Astrocyte of the cerebellum (primary cell): ENCODE results near the gene UMODL1.

ENCODE experiments used
- DNase-seq: peaks from one replicate; pipeline ENCODE4 v3.0.0-alpha.2; 2011; ENCODE audit warnings: low read depth
- H3K4me3 ChIP-seq: 2 replicates; pipeline ENCODE4 v1.5.1; 2011; ENCODE audit warnings: mild to moderate bottlenecking, low read depth, low read length, moderate library complexity
- CTCF ChIP-seq: IDR thresholded peaks from 2 replicates; pipeline ENCODE4 v1.5.1; 2012; ENCODE audit warnings: low read length, low read depth, moderate library complexity, mild to moderate bottlenecking; ENCODE audit errors: missing control alignments
- in situ Hi-C: cut with HindIII; loops from 2 replicates; pipeline ENCODE4 v1.10.0; 2017; ENCODE audit warnings: low sequenced_read_pairs

The UMODL1 gene

DNA sequence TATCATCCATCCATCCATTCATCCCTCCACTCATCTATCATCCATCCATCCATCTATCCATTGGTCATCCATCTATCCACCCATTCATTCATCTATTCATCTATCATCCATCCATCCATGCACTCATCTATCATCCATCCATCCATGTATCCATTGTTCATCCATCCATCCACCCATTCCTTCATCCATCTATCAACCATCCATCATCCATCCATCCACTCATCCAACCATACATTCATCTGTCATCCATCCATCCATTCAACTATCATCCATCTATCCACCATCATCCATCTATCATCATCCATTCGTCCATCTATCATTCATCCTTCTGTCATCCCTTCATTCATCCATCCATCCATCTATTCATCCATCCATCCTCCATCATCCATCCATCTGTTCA is 61.1 kb downstream of the UMODL1 start:
- in situ Hi-C loops, result no loop called here

DNA sequence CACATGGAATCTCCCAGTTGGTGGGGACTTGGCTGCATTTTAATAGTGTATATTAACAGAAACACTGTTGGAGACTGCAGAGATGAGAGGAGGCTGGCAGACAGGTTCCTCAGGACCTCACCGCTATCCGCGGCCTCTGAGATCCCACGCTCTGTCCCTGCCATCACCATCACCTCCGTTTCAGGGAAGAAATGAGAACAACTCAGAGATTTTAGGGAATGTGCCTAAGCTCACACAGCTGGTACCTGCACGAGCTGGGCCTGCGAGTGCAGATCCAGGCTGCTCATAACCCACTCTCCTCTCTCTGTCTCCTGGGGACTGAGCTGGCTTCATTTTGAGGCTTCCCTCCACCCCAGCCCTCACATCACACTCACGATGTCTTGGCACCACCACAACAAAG is 62.0 kb downstream of the UMODL1 start:
- no peak for DNase-seq
- TF ChIP-seq CTCF, result no peak
- in situ Hi-C loops, result no loop called here
- no peak overlapping the region for H3K4me3 ChIP-seq

More for the DNA sequence above, 61.1 kb downstream of the UMODL1 start:
- no peak overlapping the region for H3K4me3 ChIP-seq
- DNase-seq, result no peak
- TF ChIP-seq CTCF, result no peak

DNA sequence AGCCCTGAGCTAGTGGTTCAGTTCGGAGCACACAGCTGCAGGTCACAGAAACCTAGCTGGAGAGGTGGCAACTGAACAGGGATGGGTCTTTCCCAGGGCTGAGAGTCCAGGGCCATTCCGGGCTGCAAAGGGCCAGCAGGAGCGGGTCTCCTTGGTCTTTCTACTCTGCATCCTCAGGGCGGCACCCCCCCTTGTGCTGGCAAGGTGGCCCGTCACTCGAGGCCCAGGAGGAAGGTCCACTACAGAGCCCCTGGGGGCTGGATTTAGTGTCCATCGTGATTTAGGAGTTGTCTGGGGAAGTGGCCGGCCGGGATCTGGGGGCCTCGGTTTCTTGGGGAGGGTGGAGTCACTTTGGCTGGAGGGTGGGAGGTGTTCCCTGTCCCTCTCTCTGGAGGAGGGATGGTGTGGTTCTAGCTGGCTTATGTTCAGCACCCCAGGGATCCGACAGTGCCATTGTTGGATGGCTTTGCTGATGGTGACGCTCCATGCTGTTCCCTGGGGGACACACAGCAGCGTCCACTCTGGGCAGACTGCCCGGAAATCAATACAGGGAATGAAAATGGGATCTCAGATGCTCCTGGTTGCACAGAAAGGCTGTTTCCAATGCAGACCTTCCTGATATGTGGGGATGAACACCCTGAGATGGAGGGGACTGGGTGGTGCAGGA is 64.4 kb downstream of the UMODL1 start:
- in situ Hi-C loops, result no loop called here
- no peak for TF ChIP-seq CTCF
- no peak for DNase-seq
- H3K4me3 ChIP-seq, result no peak overlapping the region

DNA sequence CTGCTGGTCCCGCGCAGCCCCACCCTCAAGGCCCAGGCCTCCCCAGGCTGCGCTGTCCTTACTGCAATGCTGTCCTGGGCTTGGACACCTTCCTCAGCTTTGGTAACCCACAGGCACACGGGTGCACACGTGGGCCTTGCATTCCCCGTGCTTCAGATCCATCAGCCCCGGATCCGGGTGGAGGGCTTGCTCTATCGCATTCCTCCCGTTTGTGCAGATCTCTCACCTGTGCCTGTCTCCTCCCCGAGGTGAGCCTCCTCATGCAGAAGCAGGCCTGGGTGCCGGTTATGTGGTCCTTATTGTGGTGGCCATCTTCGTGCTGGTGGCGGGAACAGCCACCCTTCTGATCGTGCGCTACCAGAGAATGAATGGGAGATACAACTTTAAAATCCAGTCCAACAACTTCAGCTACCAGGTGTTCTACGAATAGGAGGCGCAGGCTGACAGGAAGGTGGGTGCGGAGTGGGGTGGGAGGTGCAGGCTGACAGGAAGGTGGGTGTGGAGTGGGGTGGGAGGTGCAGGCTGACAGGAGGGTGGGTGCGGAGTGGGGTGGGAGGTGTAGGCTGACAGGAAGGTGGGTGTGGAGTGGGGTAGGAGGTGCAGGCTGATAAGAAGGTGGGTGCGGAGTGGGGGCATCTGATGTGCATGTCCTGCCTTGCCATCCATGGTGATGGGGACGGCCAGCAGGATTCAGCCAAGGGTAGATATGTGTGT is 66.2 kb downstream of the UMODL1 start:
- no peak for TF ChIP-seq CTCF
- in situ Hi-C loops, result no loop called here
- no peak for DNase-seq
- no peak overlapping the region for H3K4me3 ChIP-seq

GRCh38 chr21:42140196-42140934 is 69.2 kb downstream of the UMODL1 start:
- DNase-seq, result no peak
- TF ChIP-seq CTCF, result no peak
- no peak overlapping the region for H3K4me3 ChIP-seq
- in situ Hi-C loops, result no loop called here

GRCh38 chr21:42141643-42142042 is 70.5 kb downstream of the UMODL1 start:
- no peak for TF ChIP-seq CTCF
- in situ Hi-C loops, result no loop called here
- DNase-seq, result no peak
- no peak overlapping the region for H3K4me3 ChIP-seq
